Gastroesophageal sphincter (tissue), 4 donors: ENCODE results near the gene ECI2. TPM values are rescaled to one million over a fixed set of nuclear protein-coding genes. Genes with fewer than 3 reads are reported as not detected.
A peak's percentile ranks its signal among the peaks of the same experiment; 100 is the strongest.

ENCODE experiments used
- ATAC-seq: fragments of 150-250 bp; one replicate; pipeline ENCODE4 v1.9.1; 2016; ENCODE audit warnings: mild to moderate bottlenecking, moderate library complexity
- H3K27ac ChIP-seq, 4 donors: fragments of 200-600 bp; sonication (generic) in 3 of 4; 1 replicate in 3 of 4; 2 replicates in 1 of 4; pipeline ENCODE4 v1.5.1; 2016 to 2019
- H3K27me3 ChIP-seq: fragments of 200-600 bp; sonication (generic); one replicate; pipeline ENCODE4 v1.5.1; 2019
- H3K36me3 ChIP-seq, 2 donors: fragments of 200-600 bp; sonication (generic); one replicate each; pipeline ENCODE4 v1.5.1; 2019; ENCODE audit warnings: control low read depth in 1 of 2
- H3K4me1 ChIP-seq, 3 donors: fragments of 200-600 bp; sonication (generic); 1 replicate in 2 of 3; 2 replicates in 1 of 3; pipeline ENCODE4 v1.5.1; 2016 to 2019; ENCODE audit warnings: control low read depth in 2 of 3
- H3K4me3 ChIP-seq, 2 donors: fragments of 200-600 bp; sonication (generic); one replicate each; pipeline ENCODE4 v1.5.1; 2019; ENCODE audit warnings: mild to moderate bottlenecking in 1 of 2, moderate library complexity in 1 of 2
- H3K9me3 ChIP-seq, 3 donors: fragments of 200-600 bp; sonication (generic); one replicate each; pipeline ENCODE4 v1.5.1; 2017 to 2019; ENCODE audit warnings: control low read depth in 2 of 3
- EP300 ChIP-seq: sonication (generic); formaldehyde crosslinking; IDR thresholded peaks from one replicate; pipeline ENCODE4 v1.6.1; 2017; ENCODE audit warnings: antibody characterized with exemption, mild to moderate bottlenecking
- POLR2A ChIP-seq, 2 donors: fragments of 450-650 bp; IDR thresholded peaks; one replicate each; pipeline ENCODE4 v1.6.1; 2017; ENCODE audit warnings: antibody characterized with exemption in 2 of 2, mild to moderate bottlenecking in 2 of 2, moderate library complexity in 1 of 2
- POLR2AphosphoS5 ChIP-seq: sonication (generic); formaldehyde crosslinking; IDR thresholded peaks from one replicate; pipeline ENCODE4 v1.6.1; 2017; ENCODE audit warnings: antibody characterized with exemption
- WGBS, 2 donors: methylation state at CpG; one replicate each; pipeline ENCODE4 v1.1.5; 2018; ENCODE audit warnings: low coverage in 1 of 2; 5-methylcytosine and 5-hydroxymethylcytosine counted together
- total RNA-seq, 4 donors: library from RNA; depleted of rRNA; stranded (reverse); fragments of >200 nt; gene quantifications; one replicate each; pipeline ENCODE4 v1.1.0, GENCODE V29; 2016
- TF ChIP-seq, protein P1 (sequence below), 4 experiments: fragments of 200-600 bp in 2 of 4; fragments of 450-650 bp in 2 of 4; sonication (generic) in 1 of 4; IDR thresholded peaks; one replicate each; pipeline ENCODE4 v1.5.1; 2017 to 2019; ENCODE audit warnings: antibody characterized with exemption in 4 of 4, mild to moderate bottlenecking in 2 of 4, moderate library complexity in 2 of 4

The ECI2 gene
- total RNA-seq, 4 donors from 2014 or later, result 44.0 to 87.3 (median 46.9) TPM

DNA sequence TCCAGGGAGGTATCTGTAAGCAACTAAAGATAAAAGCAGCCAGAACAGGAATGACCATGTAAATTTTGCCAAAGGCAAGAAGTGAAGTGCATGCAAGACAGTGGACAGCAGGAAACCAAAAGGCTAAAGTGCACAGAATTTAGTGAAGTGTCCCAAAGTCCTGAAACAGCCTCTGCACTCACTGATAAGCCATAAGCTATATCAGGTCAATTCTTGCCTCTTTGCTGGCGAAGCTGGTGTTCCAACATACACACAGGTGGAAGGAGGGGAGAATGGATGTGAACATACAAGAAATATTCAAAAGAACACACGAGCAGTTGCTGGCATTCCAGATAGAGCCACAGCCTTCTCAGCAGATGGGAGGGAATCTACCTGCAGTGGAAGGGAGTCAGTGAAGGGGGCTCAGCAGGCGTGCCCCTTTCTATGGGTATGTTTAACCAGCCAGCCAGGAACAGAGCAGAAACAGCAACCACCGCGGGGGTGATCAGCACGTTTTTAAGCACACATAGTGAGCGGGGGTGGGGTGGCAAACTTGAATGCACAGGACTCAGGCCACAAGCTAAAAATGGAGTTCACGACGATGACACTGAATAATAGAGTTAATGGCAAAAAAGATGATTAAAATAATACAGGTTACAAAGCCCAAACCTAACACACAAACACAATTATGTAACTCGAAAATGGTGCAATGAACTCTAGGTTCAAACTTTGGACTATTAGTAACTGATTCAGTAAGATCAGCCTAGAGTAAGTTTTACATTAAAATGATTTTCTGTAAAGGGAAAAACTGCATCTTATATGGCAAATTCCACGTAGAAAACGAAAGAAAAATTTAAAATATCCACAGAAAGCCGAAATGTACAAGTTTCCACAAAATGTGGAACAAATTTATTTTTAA, 1.2 kb downstream of the ECI2 start:
- H3K27ac ChIP-seq, result peak overlapping the region in 3 of 4 donors; percentile 88 to 98 (median 89)
- no peaks in the 10 kb centered on the region for H3K27me3 ChIP-seq
- peak overlapping the region; percentile 46 to 83 for H3K4me3 ChIP-seq
- H3K4me1 ChIP-seq, result peaks cover 0 to 44% (median 4%) of the 10 kb centered on the region in 3 donors
- H3K9me3 ChIP-seq, result no peaks in the 10 kb centered on the region
- H3K36me3 ChIP-seq, result peaks cover 0 to 37% of the 10 kb centered on the region in 2 donors
- ATAC-seq, result no peak
- 12 to 13% methylated on average over 12 to 13 of the region's 13 CpGs for WGBS, 2 donors
- TF ChIP-seq, protein P1, sequence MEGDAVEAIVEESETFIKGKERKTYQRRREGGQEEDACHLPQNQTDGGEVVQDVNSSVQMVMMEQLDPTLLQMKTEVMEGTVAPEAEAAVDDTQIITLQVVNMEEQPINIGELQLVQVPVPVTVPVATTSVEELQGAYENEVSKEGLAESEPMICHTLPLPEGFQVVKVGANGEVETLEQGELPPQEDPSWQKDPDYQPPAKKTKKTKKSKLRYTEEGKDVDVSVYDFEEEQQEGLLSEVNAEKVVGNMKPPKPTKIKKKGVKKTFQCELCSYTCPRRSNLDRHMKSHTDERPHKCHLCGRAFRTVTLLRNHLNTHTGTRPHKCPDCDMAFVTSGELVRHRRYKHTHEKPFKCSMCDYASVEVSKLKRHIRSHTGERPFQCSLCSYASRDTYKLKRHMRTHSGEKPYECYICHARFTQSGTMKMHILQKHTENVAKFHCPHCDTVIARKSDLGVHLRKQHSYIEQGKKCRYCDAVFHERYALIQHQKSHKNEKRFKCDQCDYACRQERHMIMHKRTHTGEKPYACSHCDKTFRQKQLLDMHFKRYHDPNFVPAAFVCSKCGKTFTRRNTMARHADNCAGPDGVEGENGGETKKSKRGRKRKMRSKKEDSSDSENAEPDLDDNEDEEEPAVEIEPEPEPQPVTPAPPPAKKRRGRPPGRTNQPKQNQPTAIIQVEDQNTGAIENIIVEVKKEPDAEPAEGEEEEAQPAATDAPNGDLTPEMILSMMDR (IDR thresholded peaks at IDR 0.05), result no peak
- TF ChIP-seq POLR2AphosphoS5 (no peak), EP300 (no peak), POLR2A (IDR thresholded peaks at IDR 0.05) (no peak)

DNA sequence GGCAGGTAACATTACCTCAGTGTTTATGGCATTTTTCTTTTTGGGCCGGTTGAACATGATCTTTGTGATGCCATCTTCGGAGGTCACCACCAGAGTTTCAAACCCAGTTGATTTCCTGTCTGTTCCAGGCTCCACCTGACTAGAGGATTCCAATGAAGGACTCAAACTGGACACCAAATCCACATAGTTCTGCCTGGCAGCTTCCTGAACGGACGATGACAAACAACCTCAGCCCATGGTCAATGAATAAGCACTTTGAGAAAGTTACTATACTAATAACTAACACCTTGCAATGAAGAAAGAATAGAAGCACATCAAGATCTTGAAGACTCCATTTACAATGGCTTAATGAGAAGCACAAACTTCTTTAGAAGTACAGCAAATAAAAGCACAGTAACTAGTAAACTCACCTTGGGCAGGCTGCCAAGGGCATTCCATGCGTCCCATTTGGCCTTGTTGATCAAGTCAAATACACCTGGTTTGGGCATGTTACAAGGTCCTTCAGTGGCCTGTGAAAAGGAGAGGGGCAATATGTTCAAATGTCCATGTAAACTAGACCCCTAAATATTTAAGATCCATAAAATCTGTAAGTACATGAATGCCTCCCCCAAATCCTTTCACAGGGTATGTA, 4.9 kb downstream of the ECI2 start:
- Histone ChIP-seq H3K4me1 (peaks cover 0 to 38% (median 6%) of the 10 kb centered on the region in 3 donors), H3K4me3 (no peak overlapping the region), H3K9me3 (no peaks in the 10 kb centered on the region), H3K36me3 (peaks cover 4 to 73% of the 10 kb centered on the region in 2 donors), H3K27me3 (no peaks in the 10 kb centered on the region), H3K27ac (no peak overlapping the region)
- no peak for ATAC-seq
- TF ChIP-seq POLR2AphosphoS5 (no peak), POLR2A (IDR thresholded peaks at IDR 0.05) (no peak), EP300 (no peak)
- TF ChIP-seq, protein P1 (IDR thresholded peaks at IDR 0.05), result no peak
- 33 to 76% methylated on average over 1 to 3 of the region's 5 CpGs for WGBS, 2 donors

GRCh38 chr6:4129446-4129845, 5.9 kb downstream of the ECI2 start:
- Histone ChIP-seq H3K27me3 (no peaks in the 10 kb centered on the region), H3K36me3 (peaks cover 4 to 83% of the 10 kb centered on the region in 2 donors), H3K4me3 (no peak overlapping the region), H3K27ac (no peak overlapping the region), H3K9me3 (no peaks in the 10 kb centered on the region), H3K4me1 (peaks cover 0 to 36% (median 6%) of the 10 kb centered on the region in 3 donors)
- ATAC-seq, result no peak
- TF ChIP-seq POLR2A (IDR thresholded peaks at IDR 0.05) (no peak), POLR2AphosphoS5 (no peak), EP300 (no peak)
- TF ChIP-seq, protein P1 (IDR thresholded peaks at IDR 0.05), result no peak

DNA sequence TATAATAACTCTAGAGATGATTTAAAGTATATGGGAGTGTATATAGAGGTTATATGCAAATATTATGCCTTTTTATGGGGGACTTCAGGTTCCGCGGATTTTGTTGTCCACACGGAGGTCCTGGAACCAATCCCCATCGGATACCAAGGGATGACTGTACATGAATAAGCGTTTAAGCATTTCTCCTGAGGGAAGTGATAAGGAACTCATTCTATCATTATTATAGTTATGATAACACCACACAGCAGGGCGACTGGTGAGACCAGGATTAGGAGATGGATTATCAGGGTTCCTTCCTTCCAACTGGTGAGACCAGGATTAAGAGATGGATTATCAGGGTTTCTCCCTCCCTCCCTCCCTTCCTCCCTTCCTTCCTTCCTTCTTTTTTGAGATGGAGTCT, 6.6 kb downstream of the ECI2 start:
- no peak for ATAC-seq
- Histone ChIP-seq H3K4me1 (peaks cover 0 to 29% (median 6%) of the 10 kb centered on the region in 3 donors), H3K36me3 (peaks cover 7 to 90% of the 10 kb centered on the region in 2 donors), H3K27ac (no peak overlapping the region), H3K9me3 (no peaks in the 10 kb centered on the region), H3K27me3 (no peaks in the 10 kb centered on the region), H3K4me3 (no peak overlapping the region)
- TF ChIP-seq, protein P1 (IDR thresholded peaks at IDR 0.05), result no peak
- no peak for TF ChIP-seq POLR2AphosphoS5
- TF ChIP-seq EP300, result no peak
- TF ChIP-seq POLR2A (IDR thresholded peaks at IDR 0.05), result no peak
- WGBS, 2 donors, result 85 to 91% methylated on average over 6 of the region's 6 CpGs
